ENCODE results near the gene SLC25A33.

GRCh38 chr1:9602794-9603167, 63.5 kb downstream of the SLC25A33 start:
- TF ChIP-seq POLR2A (IDR thresholded peaks at IDR 0.05; ENCODE audit: control extremely low read depth in 1 of 2, low read depth in 2 of 2, low read length in 2 of 2), result no peak
- no peak for TF ChIP-seq POU5F1 (IDR thresholded peaks at IDR 0.05; ENCODE audit: low read depth, low read length)
- TF ChIP-seq CTCF (IDR thresholded peaks at IDR 0.05; ENCODE audit: control extremely low read depth in 1 of 3, insufficient read depth in 1 of 3, low read depth in 1 of 3, low read length in 3 of 3), result no peak
- TF ChIP-seq EZH2 (IDR thresholded peaks at IDR 0.05; ENCODE audit: low read depth, low read length, severe bottlenecking), result no peak

All from H1 (cell line).